NCI-H2227 (cell line): ENCODE results near the gene KCNH8.

Experiments used
- DNase-seq: peaks from one replicate; lab custom pipeline; 2025; ENCODE audit not compliant: unreplicated experiment; lab: John Stamatoyannopoulos, UW

Gene KCNH8

GRCh38 chr3:19467761-19468160 lies 319.5 kb downstream of the KCNH8 start:
- DNase-seq, result no peak

DNA sequence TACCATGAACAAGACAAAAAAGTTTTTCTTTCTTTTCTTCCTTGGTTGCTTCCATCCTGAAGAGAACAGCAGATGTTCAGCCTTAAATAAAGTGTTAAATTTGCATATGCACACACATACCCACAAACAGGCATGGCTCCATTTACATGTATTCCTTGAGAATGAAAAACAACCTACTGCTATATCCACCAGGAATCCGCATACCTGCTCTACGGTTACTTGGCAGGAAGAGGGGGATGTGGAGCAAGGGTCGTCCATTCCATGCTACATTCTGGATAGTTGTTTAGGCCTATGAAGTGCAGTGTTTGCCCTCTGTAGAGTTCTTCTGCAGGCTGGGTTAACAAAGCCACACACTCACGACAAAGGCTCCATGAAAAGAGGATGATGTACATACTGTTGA lies 322.8 kb downstream of the KCNH8 start:
- no peak for DNase-seq

DNA sequence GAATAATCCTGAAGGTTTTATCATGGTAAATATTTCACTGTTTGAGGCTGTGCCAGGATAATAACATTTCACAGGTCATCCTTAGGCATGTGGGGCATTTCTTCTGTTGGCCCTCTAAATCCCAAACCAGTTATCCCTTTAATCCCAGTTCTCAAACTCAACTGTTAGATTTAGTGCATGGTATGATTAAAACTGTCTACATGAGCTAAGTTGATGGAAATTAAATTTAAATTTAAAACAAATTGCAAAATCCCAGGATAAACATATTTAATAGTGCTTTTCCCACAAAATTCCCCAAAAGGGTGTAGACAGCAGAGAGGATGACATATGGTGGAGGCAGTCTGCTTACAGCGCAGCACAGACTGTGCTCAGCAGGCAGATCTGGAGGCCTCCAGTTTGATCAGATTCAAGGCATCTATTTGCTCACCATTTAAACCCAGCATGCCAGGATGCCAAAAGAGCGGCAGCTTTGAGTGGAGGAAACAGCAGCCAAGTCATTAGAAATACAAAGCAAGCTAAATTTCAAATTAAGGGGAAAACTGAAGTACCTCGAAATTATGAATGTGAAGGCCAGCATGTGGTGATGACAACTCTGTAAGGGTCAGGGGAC lies 325.8 kb downstream of the KCNH8 start:
- DNase-seq, result no peak

- no peak for DNase-seq
Measured at GRCh38 chr3:19476281-19476680, 328.0 kb downstream of the KCNH8 start.

DNA sequence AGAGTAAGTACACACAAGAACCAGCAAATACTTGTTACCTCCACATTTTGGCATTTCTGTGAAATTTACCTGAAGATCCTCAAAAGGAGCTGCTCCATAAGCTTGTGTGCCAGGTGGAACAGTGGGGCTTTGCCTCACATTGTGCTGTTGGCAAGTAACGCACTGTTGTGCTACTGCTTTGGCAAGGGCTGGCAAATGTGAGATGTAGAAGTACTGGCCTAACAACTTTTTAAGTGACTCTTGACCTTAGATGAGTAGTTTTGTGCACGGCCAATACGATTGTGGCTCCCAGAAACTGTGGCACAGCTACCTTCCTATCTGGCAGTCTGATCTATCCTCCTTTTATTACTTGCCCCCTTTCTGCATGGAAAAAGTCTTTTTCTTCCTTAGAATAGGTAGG lies 337.0 kb downstream of the KCNH8 start:
- no peak for DNase-seq

- no peak for DNase-seq
Measured at GRCh38 chr3:19487386-19487785, 339.1 kb downstream of the KCNH8 start.

DNA sequence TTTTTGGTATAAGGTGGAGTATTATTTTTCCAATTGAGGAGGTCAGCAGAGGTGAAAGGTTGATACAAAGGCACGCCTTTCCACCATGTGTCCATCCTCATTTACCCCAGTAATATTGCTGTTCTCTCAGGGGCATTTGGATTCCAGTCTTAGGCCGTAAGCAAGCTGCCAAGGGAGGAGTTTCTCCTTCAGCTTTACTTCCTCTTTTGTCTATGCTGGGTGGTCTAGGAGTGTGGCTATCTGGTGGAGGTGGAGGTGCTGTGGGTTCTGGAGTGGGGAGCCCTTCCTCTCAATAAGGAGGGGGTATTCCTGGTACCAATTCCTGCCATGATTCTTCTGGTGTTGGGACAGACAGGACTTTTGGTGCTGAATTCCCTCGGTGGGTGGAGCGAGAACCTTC lies 340.6 kb downstream of the KCNH8 start:
- DNase-seq, result no peak

- no peak for DNase-seq
Measured at GRCh38 chr3:19489936-19490335, 341.6 kb downstream of the KCNH8 start.

GRCh38 chr3:19506171-19506570 lies 357.9 kb downstream of the KCNH8 start:
- no peak for DNase-seq

DNA sequence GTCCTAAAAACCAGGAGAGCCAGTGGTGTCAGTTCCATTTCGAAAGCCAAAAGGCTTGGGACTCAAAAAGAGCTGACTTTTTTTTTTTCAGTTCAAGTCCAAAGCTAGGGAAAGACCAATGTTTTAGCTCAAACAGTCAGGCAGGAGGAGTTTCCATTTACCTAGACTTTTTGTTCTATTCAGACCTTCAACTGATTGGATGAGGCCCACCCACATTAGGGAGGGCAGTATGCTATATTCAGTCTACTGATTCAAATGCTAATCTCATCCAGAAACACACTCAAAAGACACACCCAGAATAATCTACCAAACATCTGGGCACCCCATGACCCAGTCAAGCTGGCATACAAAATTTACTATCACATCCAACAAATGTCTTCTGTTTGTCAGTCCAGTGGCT lies 374.0 kb downstream of the KCNH8 start:
- DNase-seq, result no peak

- DNase-seq, result no peak
Measured at GRCh38 chr3:19526071-19526470, 377.8 kb downstream of the KCNH8 start.

DNA sequence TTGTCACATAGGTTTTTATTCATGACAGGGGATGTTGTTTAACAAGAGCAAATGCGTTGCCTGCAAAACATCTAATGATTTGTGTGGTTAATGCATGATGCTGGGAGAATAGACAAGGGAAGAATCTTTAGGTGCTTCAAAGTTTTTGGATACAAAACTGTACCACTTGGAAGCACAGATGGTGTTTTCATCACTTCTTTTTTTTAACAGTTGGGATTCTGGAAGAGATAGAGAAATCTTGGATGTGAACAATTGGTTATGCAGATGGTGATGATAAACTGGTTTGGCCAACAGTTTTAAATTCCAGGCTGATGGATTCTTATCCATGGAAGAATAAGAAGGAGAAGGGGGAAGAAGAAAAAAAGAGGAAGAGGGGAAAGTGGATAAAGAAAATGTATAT lies 379.4 kb downstream of the KCNH8 start:
- DNase-seq, result no peak

GRCh38 chr3:19531426-19531825 lies 383.1 kb downstream of the KCNH8 start:
- DNase-seq, result no peak

GRCh38 chr3:19539518-19540392 lies 391.4 kb downstream of the KCNH8 start:
- no peak for DNase-seq

DNA sequence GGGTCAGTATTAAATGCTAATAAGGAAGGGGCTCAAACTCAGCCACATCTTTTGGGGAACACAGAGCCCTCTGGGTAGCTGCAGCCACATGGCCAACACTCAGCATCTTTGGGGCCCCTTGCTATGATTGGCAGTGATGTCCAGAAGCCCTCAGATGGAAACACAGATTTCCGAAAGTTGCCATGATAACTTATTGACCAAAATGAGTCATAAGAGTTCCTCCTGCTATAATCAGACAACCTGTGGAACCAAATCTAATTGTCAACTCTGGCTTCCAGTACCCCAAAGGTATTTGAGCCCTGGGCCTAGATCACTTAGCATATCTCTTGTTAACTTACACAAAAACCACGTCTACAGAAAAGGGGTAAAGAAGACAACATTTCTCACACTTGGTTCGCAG lies 392.2 kb downstream of the KCNH8 start:
- no peak for DNase-seq

- no peak for DNase-seq
Measured at GRCh38 chr3:19541284-19541683, 393.0 kb downstream of the KCNH8 start.

- DNase-seq, result peak; percentile 32
Measured at GRCh38 chr3:19543212-19543841, 395.0 kb downstream of the KCNH8 start.

DNA sequence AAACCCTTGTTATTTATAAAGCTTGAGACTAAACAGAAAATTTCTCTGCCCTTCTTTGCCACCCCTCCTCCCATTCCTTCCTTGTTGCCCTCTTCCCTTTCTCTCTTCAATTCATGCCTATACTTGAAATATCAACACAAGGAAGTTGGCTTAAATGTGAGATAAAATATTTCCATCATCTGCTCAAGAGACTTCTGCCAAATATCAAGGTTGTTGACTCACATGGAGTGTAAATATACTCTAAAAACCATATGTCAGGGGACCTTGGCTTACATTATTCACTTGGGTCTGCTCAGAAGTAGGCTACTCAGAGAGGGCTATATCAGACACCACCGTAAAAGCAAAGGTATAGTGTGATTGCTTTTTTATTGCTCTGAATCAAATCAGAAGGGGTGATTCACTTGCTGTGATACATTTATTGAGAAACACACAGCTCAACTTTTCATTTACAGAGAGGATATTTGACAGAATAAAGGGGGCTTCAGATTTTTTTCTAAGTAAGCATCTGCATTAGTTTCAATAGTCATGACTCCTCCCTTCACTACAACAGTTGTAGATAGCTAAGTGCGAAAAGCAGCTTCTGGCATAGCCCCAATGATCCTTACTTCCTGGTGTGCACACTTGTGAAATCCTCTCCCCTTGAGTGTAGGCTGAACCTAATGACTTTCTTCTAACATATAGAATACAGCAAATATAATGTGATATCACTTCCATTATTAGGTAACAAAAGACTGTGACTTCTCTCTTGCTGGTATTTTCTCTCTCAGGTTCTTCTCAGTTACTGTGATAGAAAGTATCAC lies 399.6 kb downstream of the KCNH8 start:
- DNase-seq, result no peak

- no peak for DNase-seq
Measured at GRCh38 chr3:19559724-19560442, 411.6 kb downstream of the KCNH8 start.

DNA sequence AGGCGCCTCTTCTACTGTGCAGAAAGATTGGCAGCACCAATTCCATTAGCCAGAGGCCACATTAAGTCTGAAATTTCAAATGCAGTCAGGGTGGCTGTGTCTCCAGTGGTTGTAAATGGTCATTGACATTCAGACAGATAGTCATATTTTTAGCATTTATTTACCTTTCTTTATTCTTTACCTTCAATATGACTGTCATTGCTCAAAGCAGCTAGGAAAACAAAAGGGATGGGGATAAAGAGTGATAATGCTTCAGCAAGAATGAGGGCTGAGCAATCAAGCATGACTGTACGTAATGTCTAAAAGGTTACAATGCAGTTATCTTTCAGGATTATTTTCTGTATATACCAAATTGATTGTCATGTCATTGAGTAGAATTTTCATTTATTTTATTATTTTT lies 425.3 kb downstream of the KCNH8 start:
- no peak for DNase-seq

- DNase-seq, result no peak
Measured at GRCh38 chr3:19574268-19574667, 426.0 kb downstream of the KCNH8 start.
